K562 (cell line): ENCODE measurements around the gene SHISAL2B. TPM values are rescaled to one million over a fixed set of nuclear protein-coding genes. Genes with fewer than 3 reads are reported as not detected.
"Not testable (repeated sequence)": the region's sequence is repeated elsewhere in the genome, so short reads cannot be mapped to it uniquely, and the experiment has no call there.

ENCODE experiments used
- ATAC-seq: fragments of 200-7000 bp; cut with Tn5 transposase; 3 replicates; pipeline ENCODE4 v1.9.1; 2020; ENCODE audit warnings: moderate library complexity
- BruUV-seq: library from RNA; stranded (reverse); fragments of 400-500 nt; replicated peaks from 2 replicates; lab custom pipeline; 2021; lab: Mats Ljungman, UMichigan
- CTCF ChIA-PET: fragments of 300-600 bp; formaldehyde crosslinking; extraction: SDS; loops from one replicate; lab custom pipeline; 2021; ENCODE audit warnings: low intra/inter-chr PET ratio; lab: Yijun Ruan, JAX
- POLR2A ChIA-PET: fragments of 300-600, 350-650 bp; sonication (Branson Sonifier 250); formaldehyde crosslinking; extraction: SDS; loops from one replicate; lab custom pipeline; 2021; ENCODE audit warnings: antibody characterized with exemption, inconsistent platforms; lab: Yijun Ruan, JAX
- DNase-seq, 4 experiments: peaks; one replicate each; pipeline versions ENCODE4 v3.0.0 to v3.0.0-alpha.2; 2011 to 2018; ENCODE audit warnings: low spot score in 3 of 4, mixed read lengths in 3 of 4; ENCODE audit errors: extremely low read depth in 1 of 4
- FAIRE-seq: peaks from 2 replicates; lab custom pipeline; 2011; peaks lifted over from hg19 to GRCh38; lab: Jason Lieb, UNC
- H2AFZ ChIP-seq: 2 replicates; pipeline ENCODE4 v1.6.0; 2011; ENCODE audit warnings: low read depth, low read length, control low read depth, inconsistent platforms
- H3K27ac ChIP-seq: fragments of 200-600 bp; 3 replicates; pipeline ENCODE4 v1.8.0; 2011; ENCODE audit warnings: low read depth, mild to moderate bottlenecking, control low read depth, inconsistent platforms, low read length, moderate library complexity, mixed read lengths; ENCODE audit errors: extremely low read depth
- H3K27me3 ChIP-seq, 2 experiments: fragments of 300-600 bp in 1 of 2; 2 replicates in 1 of 2; 3 replicates in 1 of 2; pipeline versions ENCODE4 v1.6.0 to v1.8.0; 2011; ENCODE audit warnings: inconsistent platforms in 2 of 2, low read length in 2 of 2, mild to moderate bottlenecking in 1 of 2, mixed read lengths in 1 of 2, moderate library complexity in 1 of 2; ENCODE audit not compliant: control insufficient read depth in 2 of 2, insufficient read depth in 2 of 2
- H3K36me3 ChIP-seq: fragments of 300-600 bp; 3 replicates; pipeline ENCODE4 v1.8.0; 2011; ENCODE audit warnings: mild to moderate bottlenecking, low read length, inconsistent platforms; ENCODE audit not compliant: control insufficient read depth, insufficient read depth
- H3K4me1 ChIP-seq, 2 experiments: fragments of 200-600 bp in 1 of 2; replicated peaks in 1 of 2; 2 replicates in 1 of 2; 3 replicates in 1 of 2; pipeline versions ENCODE4 v1.5.1 to v1.8.0; 2011; ENCODE audit warnings: inconsistent platforms in 2 of 2, low read length in 2 of 2, mild to moderate bottlenecking in 1 of 2, mixed read lengths in 1 of 2, moderate library complexity in 1 of 2; ENCODE audit not compliant: control insufficient read depth in 2 of 2, insufficient read depth in 2 of 2
- H3K4me2 ChIP-seq: 2 replicates; pipeline ENCODE4 v1.6.1; 2011; ENCODE audit warnings: low read length, control low read depth, inconsistent platforms, mixed read lengths; ENCODE audit not compliant: insufficient read depth
- H3K4me3 ChIP-seq: fragments of 200-600 bp; sonication (generic), shearing (Covaris generic); 2 replicates; pipeline ENCODE4 v1.5.1; 2016; ENCODE audit warnings: control low read depth, inconsistent platforms
- H3K79me2 ChIP-seq: fragments of 200-600 bp; 3 replicates; pipeline ENCODE4 v1.8.0; 2011; ENCODE audit warnings: low read length, inconsistent platforms; ENCODE audit not compliant: control insufficient read depth, insufficient read depth
- H3K9ac ChIP-seq, 2 experiments: 2 replicates each; pipeline versions ENCODE4 v1.6.0 to v1.6.1; 2011; ENCODE audit warnings: low read depth in 2 of 2, low read length in 2 of 2, control low read depth in 1 of 2, inconsistent platforms in 1 of 2, mild to moderate bottlenecking in 1 of 2, mixed read lengths in 1 of 2; ENCODE audit not compliant: insufficient read depth in 1 of 2
- H3K9me1 ChIP-seq: one replicate; pipeline ENCODE4 v1.6.0; 2011; ENCODE audit warnings: inconsistent platforms, mild to moderate bottlenecking, low read length, moderate library complexity; ENCODE audit not compliant: control insufficient read depth, insufficient read depth
- H3K9me3 ChIP-seq: replicated peaks from 2 replicates; pipeline ENCODE4 v1.5.1; 2011; ENCODE audit warnings: low read depth, low read length, inconsistent platforms; ENCODE audit not compliant: control insufficient read depth, insufficient read depth
- H4K20me1 ChIP-seq: replicated peaks from 2 replicates; pipeline ENCODE4 v1.6.1; 2011; ENCODE audit warnings: low read length, inconsistent platforms, mixed read lengths; ENCODE audit not compliant: control insufficient read depth, insufficient read depth
- EZH2 ChIP-seq: IDR thresholded peaks from 2 replicates; pipeline ENCODE4 v1.6.1; 2012; ENCODE audit warnings: low read depth, mild to moderate bottlenecking, inconsistent platforms, low read length, borderline replicate concordance
- GTF2F1 ChIP-seq: IDR thresholded peaks from 2 replicates; pipeline ENCODE4 v1.6.1; 2011; ENCODE audit warnings: low read depth, low read length, improper control_type of control experiment
- POLR2G ChIP-seq: fragments of 200-400 bp; formaldehyde crosslinking; IDR thresholded peaks from 2 replicates; pipeline ENCODE4 v1.6.1; 2017; ENCODE audit warnings: low read depth, mild to moderate bottlenecking, antibody characterized with exemption, low read length, moderate library complexity
- RHOXF2B ChIP-seq: fragments of 250-450 bp; sonication (Bioruptor Pico); conservative IDR thresholded peaks from 2 replicates; pipeline ENCODE4 v1.5.1; 2021
- WGBS: fragments of 100-300 bp; shearing (Covaris generic); methylation state at CpG from one replicate; pipeline ENCODE4 v1.1.6; 2016; ENCODE audit warnings: low coverage, mixed read lengths; ENCODE audit not compliant: insufficient coverage; ENCODE audit errors: missing lambda C conversion rate; 5-methylcytosine and 5-hydroxymethylcytosine counted together
- in situ Hi-C: fragments of 300-500 bp; cut with MboI; formaldehyde crosslinking; loops from 4 replicates; pipeline ENCODE4 v1.15.0; 2018; ENCODE audit warnings: inconsistent platforms, mixed read lengths
- intact Hi-C: fragments of 100-400 bp; cut with micrococcal nuclease; formaldehyde crosslinking; loops from 2 replicates; pipeline ENCODE4 v1.14.2; 2022
- polyA plus RNA-seq, 8 experiments: library from polyadenylated mRNA; depleted of rRNA in 4 of 8; stranded (reverse) in 5 of 8; unstranded in 3 of 8; fragments of >200 nt; fragmentation: Nextera tagmentation in 2 of 8; fragmentation: Illumina TruSeq in 1 of 8; extraction: Ambion mirVana in 2 of 8; extraction: Trizol in 1 of 8; gene quantifications; 2 replicates each; pipeline versions ENCODE4 v1.2.1 to v1.2.3, GENCODE V29; 2011 to 2014; ENCODE audit warnings: inconsistent platforms in 1 of 8, missing spikeins in 1 of 8
- total RNA-seq, 7 experiments: library from RNA; depleted of rRNA in 6 of 7; stranded (reverse); fragments of >200 nt in 6 of 7; fragmentation: Illumina TruSeq in 2 of 7; extraction: Trizol in 2 of 7; gene quantifications; 2 replicates each; pipeline versions ENCODE4 v1.2.1 to v1.2.3, GENCODE V29; 2011 to 2021; ENCODE audit warnings: low replicate concordance in 1 of 7
- TF ChIP-seq, protein P1 (sequence below): fragments of 450-650 bp; IDR thresholded peaks from 2 replicates; pipeline ENCODE4 v1.6.1; 2016; ENCODE audit warnings: low read depth, mild to moderate bottlenecking, moderate library complexity

The SHISAL2B gene
- total and polyA plus RNA-seq, 9 of the 15 experiments (the other 6 are each of a cell fraction or from before 2014, with no cell fraction given), result not detected

GRCh38 chr5:64707191-64707590 lies 16.9 kb downstream of the SHISAL2B start:
- POLR2A ChIA-PET, result no interaction called here
- Histone ChIP-seq H4K20me1 (no peaks in the 10 kb centered on the region), H3K9me3 (no peaks in the 10 kb centered on the region), H3K27me3 (no peaks in the 10 kb centered on the region), H3K36me3 (no peaks in the 10 kb centered on the region), H3K4me2 (no peak overlapping the region), H3K79me2 (no peaks in the 10 kb centered on the region), H3K4me1 (no peaks in the 10 kb centered on the region), H2AFZ (no peak overlapping the region), H3K4me3 (no peak overlapping the region), H3K9ac (no peak overlapping the region), H3K9me1 (no peaks in the 10 kb centered on the region), H3K27ac (no peak overlapping the region)
- BruUV-seq, result no TSS peak
- FAIRE-seq (no peak), ATAC-seq (no peak), DNase-seq (no peak)
- in situ Hi-C loops, result no loop called here
- intact Hi-C loops, result no loop called here
- 7% methylated on average over 2 of the region's 2 CpGs for WGBS
- CTCF ChIA-PET, result no interaction called here
- TF ChIP-seq GTF2F1 (no peak), POLR2G (no peak), RHOXF2B (CRISPR knock-in tag) (no peak), EZH2 (no peak)
- TF ChIP-seq, protein P1, sequence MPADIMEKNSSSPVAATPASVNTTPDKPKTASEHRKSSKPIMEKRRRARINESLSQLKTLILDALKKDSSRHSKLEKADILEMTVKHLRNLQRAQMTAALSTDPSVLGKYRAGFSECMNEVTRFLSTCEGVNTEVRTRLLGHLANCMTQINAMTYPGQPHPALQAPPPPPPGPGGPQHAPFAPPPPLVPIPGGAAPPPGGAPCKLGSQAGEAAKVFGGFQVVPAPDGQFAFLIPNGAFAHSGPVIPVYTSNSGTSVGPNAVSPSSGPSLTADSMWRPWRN, result no peak

DNA sequence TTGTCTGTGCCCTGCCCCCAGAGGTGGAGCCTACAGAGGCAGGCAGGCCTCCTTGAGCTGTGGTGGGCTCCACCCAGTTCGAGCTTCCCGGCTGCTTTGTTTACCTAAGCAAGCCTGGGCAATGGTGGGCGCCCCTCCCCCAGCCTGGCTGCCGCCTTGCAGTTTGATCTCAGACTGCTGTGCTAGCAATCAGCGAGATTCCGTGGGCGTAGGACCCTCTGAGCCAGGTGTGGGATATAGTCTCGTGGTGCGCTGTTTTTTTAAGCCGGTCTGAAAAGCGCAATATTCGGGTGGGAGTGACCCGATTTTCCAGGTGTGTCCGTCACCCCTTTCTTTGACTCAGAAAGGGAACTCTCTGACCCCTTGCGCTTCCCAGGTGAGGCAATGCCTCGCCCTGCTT lies 24.2 kb downstream of the SHISAL2B start:
- H3K27me3 ChIP-seq, BruUV-seq, H3K4me1 ChIP-seq, H4K20me1 ChIP-seq, CTCF ChIA-PET, H3K9ac ChIP-seq, H3K9me3 ChIP-seq, POLR2A ChIA-PET, H3K4me3 ChIP-seq, FAIRE-seq, H3K9me1 ChIP-seq, H3K79me2 ChIP-seq, H2AFZ ChIP-seq, H3K27ac ChIP-seq, in situ Hi-C loops, H3K36me3 ChIP-seq, ATAC-seq, H3K4me2 ChIP-seq, intact Hi-C loops, DNase-seq: not testable (repeated sequence)
- no CpG with 5 or more reads among the region's 16 CpGs for WGBS
